ENCODE results near the gene LCN15.
"Not testable (repeated sequence)": the region's sequence is repeated elsewhere in the genome, so short reads cannot be mapped to it uniquely, and the experiment has no call there.

GRCh38 chr9:136765745-136766409, 1.6 kb upstream of the LCN15 start:
- not testable (repeated sequence) for TF ChIP-seq POLR2AphosphoS5 (IDR thresholded peaks at IDR 0.05; ENCODE audit: low read depth); CTCF (conservative IDR thresholded peaks at IDR 0.05; ENCODE audit: low read depth in 2 of 2); EZH2 (IDR thresholded peaks at IDR 0.05; ENCODE audit: low read depth, unreplicated experiment); JUNB (IDR thresholded peaks at IDR 0.05; ENCODE audit: unreplicated experiment); REST (IDR thresholded peaks at IDR 0.05; ENCODE audit: unreplicated experiment)
